ENCODE measurements around the gene GNG8.

GRCh38 chr19:46648961-46649960 lies 13.3 kb upstream of the GNG8 start:
- no peak for TF ChIP-seq POLR2AphosphoS5 (IDR thresholded peaks at IDR 0.05; ENCODE audit: low read depth)
- no peak for TF ChIP-seq CREB1 (CRISPR knock-in tag; IDR thresholded peaks at IDR 0.05; ENCODE audit: low read depth)
- no peak for TF ChIP-seq CTCF (conservative IDR thresholded peaks at IDR 0.05; ENCODE audit: low read depth in 2 of 2)
- no peak for TF ChIP-seq EZH2phosphoT487 (IDR thresholded peaks at IDR 0.05; ENCODE audit: unreplicated experiment)
- no peak for TF ChIP-seq REST (IDR thresholded peaks at IDR 0.05; ENCODE audit: unreplicated experiment)

Measured in GM23338 (cell line).